IPS DF 6.9 (cell line): ENCODE results near the gene GLI1.

Source experiments
- DNase-seq: peaks from one replicate; pipeline ENCODE4 v3.0.0-alpha.2; 2013; ENCODE audit warnings: low read depth, low spot score
- H3K27ac ChIP-seq: one replicate; pipeline ENCODE4 v1.5.1; 2013; ENCODE audit warnings: low read length, control low read depth
- H3K27me3 ChIP-seq: 2 replicates; pipeline ENCODE4 v1.6.1; 2013; ENCODE audit warnings: mild to moderate bottlenecking, low read length; ENCODE audit not compliant: control insufficient read depth, insufficient read depth
- H3K36me3 ChIP-seq: 2 replicates; pipeline ENCODE4 v1.6.1; 2013; ENCODE audit warnings: low read length; ENCODE audit not compliant: control insufficient read depth, insufficient read depth
- H3K4me1 ChIP-seq: 2 replicates; pipeline ENCODE4 v1.6.1; 2013; ENCODE audit warnings: low read length; ENCODE audit not compliant: control insufficient read depth, insufficient read depth
- H3K4me3 ChIP-seq: 2 replicates; pipeline ENCODE4 v1.5.1; 2013; ENCODE audit warnings: mild to moderate bottlenecking, low read length
- H3K9me3 ChIP-seq: 2 replicates; pipeline ENCODE4 v1.6.1; 2013; ENCODE audit warnings: low read length, inconsistent platforms; ENCODE audit not compliant: control insufficient read depth, insufficient read depth
- WGBS: extraction: QIAGEN DNeasy Blood & Tissue Kit; methylation state at CpG from one replicate; pipeline ENCODE4 v1.1.7; 2013; ENCODE audit warnings: mixed read lengths, missing lambda C conversion rate; ENCODE audit not compliant: insufficient read length, insufficient coverage; 5-methylcytosine and 5-hydroxymethylcytosine counted together

GLI1 gene

DNA sequence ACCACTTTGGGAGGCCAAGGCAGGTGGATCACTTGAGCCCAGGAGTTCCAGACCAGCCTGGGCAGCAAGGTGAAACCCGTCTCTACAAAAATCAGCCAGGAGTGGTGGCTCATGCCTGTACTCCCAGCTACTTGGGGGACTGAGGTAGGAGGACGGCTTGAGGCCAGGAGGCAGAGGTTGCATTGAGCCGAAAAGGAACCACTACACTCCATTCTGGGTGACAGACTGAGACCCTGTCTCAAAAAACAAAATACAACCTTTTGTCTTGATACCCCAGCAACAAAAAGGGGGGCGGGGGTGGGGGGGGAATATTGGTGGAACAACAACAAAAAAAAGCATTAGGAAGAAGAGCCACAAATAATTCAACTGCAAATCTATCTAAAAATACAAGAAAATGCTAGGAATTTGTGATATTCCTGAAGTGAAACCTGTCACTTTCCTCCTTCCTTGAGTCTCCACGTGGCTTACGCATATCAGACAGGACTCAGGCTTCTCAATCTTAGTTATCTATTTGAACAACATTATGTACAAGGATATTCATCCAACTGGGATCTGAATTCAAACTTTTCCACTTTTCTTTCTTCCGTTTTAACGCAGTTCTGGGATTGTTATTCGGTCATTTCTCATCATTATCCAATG lies 30.0 kb upstream of the GLI1 start:
- H3K9me3 ChIP-seq, result no peaks in the 10 kb centered on the region
- DNase-seq, result no peak
- WGBS, result no CpG with 5 or more reads among the region's 9 CpGs
- H3K36me3 ChIP-seq, result no peaks in the 10 kb centered on the region
- no peak overlapping the region for H3K27ac ChIP-seq
- no peaks in the 10 kb centered on the region for H3K27me3 ChIP-seq
- no peaks in the 10 kb centered on the region for H3K4me1 ChIP-seq
- peak overlapping the region; percentile 64; the same call in 1 of the 2 replicates for H3K4me3 ChIP-seq

- H3K9me3 ChIP-seq, result no peaks in the 10 kb centered on the region
- H3K27me3 ChIP-seq, result no peaks in the 10 kb centered on the region
- no CpG with 5 or more reads among the region's 74 CpGs for WGBS
- peak overlapping the region; percentile 64; the same call in 1 of the 2 replicates for H3K4me3 ChIP-seq
- no peaks in the 10 kb centered on the region for H3K36me3 ChIP-seq
- no peak overlapping the region for H3K27ac ChIP-seq
- no peaks in the 10 kb centered on the region for H3K4me1 ChIP-seq
- no peak for DNase-seq
Measured at GRCh38 chr12:57430112-57430930, 29.3 kb upstream of the GLI1 start.

GRCh38 chr12:57430931-57431566 lies 28.5 kb upstream of the GLI1 start, which contains the start of gene R3HDM2:
Gene R3HDM2, minus strand, starts transcription at chr12:57431043. Its CDS starts 120,615 bp downstream, at chr12:57310428.
- Histone ChIP-seq H3K9me3 (no peaks in the 10 kb centered on the region), H3K36me3 (no peaks in the 10 kb centered on the region), H3K4me1 (no peaks in the 10 kb centered on the region), H3K4me3 (peak within 1 kb of the TSS; percentile 64; the same call in 1 of the 2 replicates), H3K27ac (no peak within 1 kb of the TSS), H3K27me3 (no peaks in the 10 kb centered on the region)
- WGBS, result no CpG with 5 or more reads among the region's 41 CpGs
- peak; percentile 87 for DNase-seq

DNA sequence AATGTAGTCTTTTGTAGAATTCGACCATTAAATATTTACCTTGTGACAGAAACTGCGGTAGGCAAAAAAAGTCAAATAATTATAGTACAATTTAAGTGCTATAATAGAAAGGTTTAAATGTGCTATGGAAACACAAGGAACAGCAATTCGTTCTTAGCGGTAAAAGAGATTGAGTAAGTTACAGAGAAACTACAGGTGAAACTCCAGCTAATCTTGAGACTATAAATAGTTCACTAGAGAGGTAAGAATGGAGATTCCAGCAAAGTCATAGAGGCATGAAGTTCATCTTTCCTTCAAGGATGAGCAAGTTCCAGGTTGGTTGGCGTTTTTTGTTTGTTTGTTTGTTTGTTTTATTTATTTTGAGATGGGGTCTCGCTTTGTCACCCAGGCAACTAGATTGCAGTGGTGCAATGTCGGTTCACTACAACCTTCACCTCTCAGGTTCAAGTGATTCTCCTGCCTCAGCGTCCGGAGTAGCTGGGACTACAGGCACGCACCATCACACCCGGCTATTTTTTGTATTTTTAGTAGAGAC lies 27.9 kb upstream of the GLI1 start:
- H3K9me3 ChIP-seq, result no peaks in the 10 kb centered on the region
- H3K4me1 ChIP-seq, result no peaks in the 10 kb centered on the region
- H3K4me3 ChIP-seq, result no peak overlapping the region
- no peak for DNase-seq
- H3K27ac ChIP-seq, result no peak overlapping the region
- no peaks in the 10 kb centered on the region for H3K27me3 ChIP-seq
- no peaks in the 10 kb centered on the region for H3K36me3 ChIP-seq
- WGBS, result no CpG with 5 or more reads among the region's 11 CpGs

- WGBS, result no CpG with 5 or more reads among the region's 3 CpGs
- no peaks in the 10 kb centered on the region for H3K27me3 ChIP-seq
- H3K4me1 ChIP-seq, result no peaks in the 10 kb centered on the region
Measured at GRCh38 chr12:57433370-57433769, 26.2 kb upstream of the GLI1 start.

GRCh38 chr12:57434517-57435223 lies 24.9 kb upstream of the GLI1 start, which contains the start of gene INHBC:
Gene INHBC, plus strand, starts transcription at chr12:57434784. Its CDS starts 103 bp downstream, at chr12:57434887.
- no peak within 1 kb of the TSS for H3K27ac ChIP-seq
- no peaks in the 10 kb centered on the region for H3K36me3 ChIP-seq
- WGBS, result no CpG with 5 or more reads among the region's 8 CpGs
- no peak within 1 kb of the TSS for H3K4me3 ChIP-seq
- no peaks in the 10 kb centered on the region for H3K27me3 ChIP-seq
- no peaks in the 10 kb centered on the region for H3K4me1 ChIP-seq
- no peak for DNase-seq
- no peaks in the 10 kb centered on the region for H3K9me3 ChIP-seq

More at GRCh38 chr12:57433370-57433769, 26.2 kb upstream of the GLI1 start:
- Histone ChIP-seq H3K9me3 (no peaks in the 10 kb centered on the region), H3K27ac (no peak overlapping the region), H3K36me3 (no peaks in the 10 kb centered on the region), H3K4me3 (no peak overlapping the region)
- DNase-seq, result no peak

GRCh38 chr12:57435293-57435692 lies 24.3 kb upstream of the GLI1 start:
- H3K27me3 ChIP-seq, result no peaks in the 10 kb centered on the region
- no peak for DNase-seq
- no CpG with 5 or more reads among the region's 4 CpGs for WGBS
- no peaks in the 10 kb centered on the region for H3K4me1 ChIP-seq
- H3K4me3 ChIP-seq, result no peak overlapping the region
- no peaks in the 10 kb centered on the region for H3K9me3 ChIP-seq
- no peak overlapping the region for H3K27ac ChIP-seq
- no peaks in the 10 kb centered on the region for H3K36me3 ChIP-seq

DNA sequence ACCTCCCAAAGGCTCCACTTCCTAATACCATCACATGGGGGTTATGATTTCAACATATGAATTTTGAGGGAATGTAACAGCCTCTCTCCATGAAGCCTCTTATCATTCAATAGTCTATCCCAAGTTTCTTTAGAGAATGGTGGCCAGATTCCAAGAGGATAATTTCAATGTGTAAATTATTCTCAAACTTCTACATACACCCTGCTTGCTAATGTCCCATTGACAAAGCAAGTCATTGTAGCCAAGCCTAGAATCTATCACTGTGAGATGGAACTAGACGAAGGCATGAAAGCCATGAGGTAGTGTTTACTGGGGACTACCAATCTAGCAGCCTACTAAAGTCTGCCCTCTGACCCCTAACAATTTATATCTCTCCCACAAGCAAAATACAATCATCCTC lies 21.2 kb upstream of the GLI1 start:
- Histone ChIP-seq H3K36me3 (no peaks in the 10 kb centered on the region), H3K4me1 (no peaks in the 10 kb centered on the region), H3K9me3 (no peaks in the 10 kb centered on the region; the same call in 1 of the 2 replicates), H3K27me3 (no peaks in the 10 kb centered on the region), H3K27ac (no peak overlapping the region), H3K4me3 (no peak overlapping the region)
- WGBS, result no CpG with 5 or more reads among the region's 1 CpG
- DNase-seq, result no peak

- Histone ChIP-seq H3K4me3 (no peak overlapping the region), H3K4me1 (no peaks in the 10 kb centered on the region), H3K36me3 (no peaks in the 10 kb centered on the region), H3K27me3 (no peaks in the 10 kb centered on the region), H3K9me3 (no peaks in the 10 kb centered on the region; the same call in 1 of the 2 replicates), H3K27ac (no peak overlapping the region)
- WGBS, result no CpG with 5 or more reads among the region's 4 CpGs
- DNase-seq, result no peak
Measured at GRCh38 chr12:57439762-57440266, 19.8 kb upstream of the GLI1 start.
